Adrenal gland (tissue), 12 donors: ENCODE measurements around the gene YKT6. TPM values are rescaled to one million over a fixed set of nuclear protein-coding genes. Genes with fewer than 3 reads are reported as not detected.
A peak's percentile ranks its signal among the peaks of the same experiment; 100 is the strongest.

Experiments
- DNase-seq, 7 donors: peaks; one replicate each; pipeline ENCODE4 v3.0.0-alpha.2; 2019 to 2020
- H3K27ac ChIP-seq, 5 donors: fragments of 200-600 bp; sonication (generic) in 4 of 5; 1 replicate in 3 of 5; 2 replicates in 2 of 5; pipeline versions ENCODE4 v1.5.1 to v1.8.0; 2016 to 2020; ENCODE audit warnings: mild to moderate bottlenecking in 1 of 5
- H3K27me3 ChIP-seq: fragments of 200-600 bp; 2 replicates; pipeline ENCODE4 v1.8.0; 2021
- H3K36me3 ChIP-seq, 2 donors: fragments of 200-600 bp; replicated peaks in 1 of 2; 1 replicate in 1 of 2; 2 replicates in 1 of 2; pipeline versions ENCODE4 v1.5.1 to v1.8.0; 2018 to 2022
- H3K4me1 ChIP-seq, 2 donors: fragments of 200-600 bp; replicated peaks in 1 of 2; 1 replicate in 1 of 2; 2 replicates in 1 of 2; pipeline versions ENCODE4 v1.5.1 to v1.8.0; 2018 to 2021
- H3K4me3 ChIP-seq, 4 donors: fragments of 200-600 bp; sonication (generic) in 3 of 4; one replicate each; pipeline ENCODE4 v1.5.1; 2016 to 2018
- H3K9me3 ChIP-seq, 3 donors: fragments of 200-600 bp; sonication (generic) in 1 of 3; replicated peaks in 1 of 3; 1 replicate in 2 of 3; 2 replicates in 1 of 3; pipeline versions ENCODE4 v1.5.1 to v1.8.0; 2016 to 2021
- POLR2A ChIP-seq, 2 donors: fragments of 450-650 bp; IDR thresholded peaks; one replicate each; pipeline ENCODE4 v1.6.1; 2017; ENCODE audit warnings: antibody characterized with exemption in 2 of 2, mild to moderate bottlenecking in 2 of 2, moderate library complexity in 1 of 2
- WGBS, 4 donors: extraction: QIAGEN DNeasy Blood & Tissue Kit in 2 of 4; methylation state at CpG; one replicate each; pipeline versions ENCODE4 v1.1.5 to v1.1.7; 2013 to 2017; 5-methylcytosine and 5-hydroxymethylcytosine counted together
- intact Hi-C, 2 donors: fragments of 100-400 bp; cut with DNase I; formaldehyde crosslinking; loops; one replicate each; pipeline versions ENCODE4 v1.14.1 to v1.15.0; 2022 to 2023
- polyA plus RNA-seq, 3 donors: library from polyadenylated mRNA; stranded (reverse); fragments of 200-250 nt in 2 of 3; fragments of 350-450 nt in 1 of 3; fragmentation: Illumina TruSeq in 1 of 3; extraction: RNeasy Lipid Tissue Mini Kit (QIAGEN cat#74804) in 1 of 3; gene quantifications; one replicate each; pipeline ENCODE4 v1.2.3, GENCODE V29; 2013 to 2014
- total RNA-seq, 9 donors: library from RNA; depleted of rRNA in 4 of 9; stranded (reverse); fragments of >200 nt in 4 of 9; fragments of 120-200 nt in 1 of 9; fragmentation: NEBNext Ultra II Directional in 1 of 9; extraction: Animal tissue kit (Norgen Biotek cat#: 25700) in 1 of 9; gene quantifications; one replicate each; pipeline versions ENCODE4 v1.1.0 to v1.2.4, GENCODE V29; 2013 to 2023
- TF ChIP-seq, protein P1 (sequence below), 6 experiments: fragments of 450-650 bp in 4 of 6; fragments of 200-600 bp in 2 of 6; sonication (generic) in 1 of 6; IDR thresholded peaks; 1 replicate in 5 of 6; 2 replicates in 1 of 6; pipeline versions ENCODE4 v1.5.1 to v1.8.0; 2016 to 2021; ENCODE audit warnings: antibody characterized with exemption in 6 of 6, mild to moderate bottlenecking in 2 of 6, moderate library complexity in 1 of 6
- donor health status: healthy with polysubstance abuse.
- donor health status: Bipolar disorder and iron deficiency.
- donor health status: DM: yes; HTN: yes; CAD: no.
- donor health status: DM: no; HTN: no; CAD: no.
- donor health status: DM: no; HTN: no; CAD: no.
- donor health status: DM: yes; HTN: yes; CAD: no.

YKT6 gene
- total and polyA plus RNA-seq, 12 donors: 32.8 to 94.7 (median 53.8) TPM

DNA sequence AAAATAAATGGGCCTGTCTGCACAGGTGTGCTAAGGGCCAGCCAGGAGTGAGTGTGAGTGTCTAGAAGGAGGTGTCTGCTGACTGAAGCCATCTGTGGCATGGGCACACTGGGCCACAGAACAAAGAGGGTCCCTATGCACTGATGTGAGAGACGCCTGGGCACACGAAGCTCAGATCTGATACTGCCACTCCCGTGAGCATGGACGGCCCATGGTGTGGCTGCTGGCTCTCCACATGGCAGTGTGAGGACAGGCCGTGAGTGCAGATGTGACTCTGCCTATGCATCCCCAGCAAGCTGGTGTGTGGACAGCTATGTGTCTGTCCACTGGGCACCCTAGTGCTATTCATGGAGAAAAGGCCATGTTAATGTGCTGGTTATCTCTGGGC lies 46.8 kb upstream of the YKT6 start:
- intact Hi-C loops: no loop called here
- WGBS, 4 donors: 82 to 92% (median 87%) methylated on average over 4 to 5 of the region's 5 CpGs
- no peaks in the 10 kb centered on the region for H3K27me3 ChIP-seq
- no peaks in the 10 kb centered on the region for H3K4me1 ChIP-seq
- peak in 1 of 7 donors; percentile 5 for DNase-seq
- H3K36me3 ChIP-seq: no peaks in the 10 kb centered on the region
- no peaks in the 10 kb centered on the region for H3K9me3 ChIP-seq
- H3K27ac ChIP-seq: no peak overlapping the region
- TF ChIP-seq, protein P1, sequence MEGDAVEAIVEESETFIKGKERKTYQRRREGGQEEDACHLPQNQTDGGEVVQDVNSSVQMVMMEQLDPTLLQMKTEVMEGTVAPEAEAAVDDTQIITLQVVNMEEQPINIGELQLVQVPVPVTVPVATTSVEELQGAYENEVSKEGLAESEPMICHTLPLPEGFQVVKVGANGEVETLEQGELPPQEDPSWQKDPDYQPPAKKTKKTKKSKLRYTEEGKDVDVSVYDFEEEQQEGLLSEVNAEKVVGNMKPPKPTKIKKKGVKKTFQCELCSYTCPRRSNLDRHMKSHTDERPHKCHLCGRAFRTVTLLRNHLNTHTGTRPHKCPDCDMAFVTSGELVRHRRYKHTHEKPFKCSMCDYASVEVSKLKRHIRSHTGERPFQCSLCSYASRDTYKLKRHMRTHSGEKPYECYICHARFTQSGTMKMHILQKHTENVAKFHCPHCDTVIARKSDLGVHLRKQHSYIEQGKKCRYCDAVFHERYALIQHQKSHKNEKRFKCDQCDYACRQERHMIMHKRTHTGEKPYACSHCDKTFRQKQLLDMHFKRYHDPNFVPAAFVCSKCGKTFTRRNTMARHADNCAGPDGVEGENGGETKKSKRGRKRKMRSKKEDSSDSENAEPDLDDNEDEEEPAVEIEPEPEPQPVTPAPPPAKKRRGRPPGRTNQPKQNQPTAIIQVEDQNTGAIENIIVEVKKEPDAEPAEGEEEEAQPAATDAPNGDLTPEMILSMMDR (IDR thresholded peaks at IDR 0.05): no peak
- no peak for TF ChIP-seq POLR2A (IDR thresholded peaks at IDR 0.05)
- H3K4me3 ChIP-seq: no peak overlapping the region

DNA sequence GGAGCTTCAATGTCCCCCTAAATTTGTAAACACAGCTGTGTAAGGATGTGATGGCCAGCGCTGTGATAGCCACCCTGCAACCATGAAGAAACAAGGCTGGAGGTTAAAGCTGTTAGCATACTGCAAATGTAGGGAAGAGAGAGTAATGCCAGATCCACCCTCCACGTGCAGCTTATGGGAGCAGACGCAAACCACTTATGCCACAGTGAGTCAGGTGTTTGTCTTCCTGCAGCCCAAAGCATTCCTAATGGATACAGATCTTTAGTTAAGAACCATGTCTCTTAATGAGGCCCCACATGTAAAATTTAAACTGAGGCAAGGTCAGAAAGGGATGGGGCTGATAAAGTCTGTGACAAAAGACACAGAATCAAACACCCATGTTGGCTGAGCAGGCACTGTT lies 46.1 kb upstream of the YKT6 start:
- intact Hi-C loops: no loop called here
- Histone ChIP-seq H3K27me3 (no peaks in the 10 kb centered on the region), H3K36me3 (no peaks in the 10 kb centered on the region), H3K9me3 (no peaks in the 10 kb centered on the region), H3K4me1 (no peaks in the 10 kb centered on the region), H3K4me3 (no peak overlapping the region), H3K27ac (no peak overlapping the region)
- 70 to 92% (median 84%) methylated on average over 3 of the region's 3 CpGs for WGBS, 4 donors
- no peak for DNase-seq
- TF ChIP-seq, protein P1 (IDR thresholded peaks at IDR 0.05): no peak
- no peak for TF ChIP-seq POLR2A (IDR thresholded peaks at IDR 0.05)

DNA sequence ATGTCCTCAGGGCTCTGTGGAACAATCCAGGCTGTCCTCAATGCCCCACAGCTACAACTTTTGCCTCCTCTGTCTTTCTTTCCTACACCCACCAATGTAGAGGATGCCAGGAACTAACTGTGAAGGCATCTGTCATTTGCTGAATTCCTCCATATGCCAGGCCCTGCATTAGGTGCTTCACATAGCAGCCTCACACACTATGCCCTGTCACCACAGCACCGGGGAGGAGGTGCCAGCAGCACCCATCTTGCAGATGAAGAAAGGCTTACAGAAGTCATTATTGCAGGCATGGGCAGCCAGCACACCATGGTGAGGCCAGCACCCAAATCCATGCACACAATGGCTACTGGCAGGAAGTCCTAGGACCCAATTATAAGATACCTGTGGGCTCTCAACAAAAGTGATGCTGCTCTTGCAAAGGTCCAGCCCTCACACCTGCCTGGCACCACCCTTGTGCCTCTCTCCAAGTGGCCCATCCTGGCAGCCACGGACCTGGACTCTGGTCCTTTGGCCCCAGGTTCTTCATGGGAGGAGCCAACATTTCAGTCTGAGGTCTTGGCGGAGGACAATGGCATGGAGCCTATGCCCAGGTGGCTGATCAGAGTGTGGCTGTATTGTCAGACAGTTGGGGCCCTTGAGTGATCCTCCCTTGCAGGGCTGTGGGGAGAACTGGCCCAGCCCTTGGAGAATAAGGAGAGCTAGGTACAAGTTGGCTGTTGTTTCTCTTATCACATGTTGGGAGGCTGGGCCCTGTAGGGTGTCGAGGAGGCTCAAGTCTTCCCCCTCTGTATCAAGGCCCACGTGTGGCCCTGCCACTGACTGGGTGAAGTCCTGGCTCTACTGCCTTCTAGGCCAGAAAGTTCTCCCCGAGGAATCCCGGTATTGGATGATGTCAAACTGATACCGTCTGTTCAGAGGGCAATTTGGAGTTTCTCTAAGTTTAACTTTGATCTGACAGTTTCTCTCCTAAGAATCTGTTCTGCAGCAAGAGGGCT lies 45.3 kb upstream of the YKT6 start:
- WGBS, 4 donors: 72 to 87% (median 83%) methylated on average over 7 to 8 of the region's 8 CpGs
- no peak for TF ChIP-seq POLR2A (IDR thresholded peaks at IDR 0.05)
- TF ChIP-seq, protein P1 (IDR thresholded peaks at IDR 0.05): no peak
- no peak overlapping the region for H3K27ac ChIP-seq
- no peaks in the 10 kb centered on the region for H3K4me1 ChIP-seq
- no peaks in the 10 kb centered on the region for H3K9me3 ChIP-seq
- no peaks in the 10 kb centered on the region for H3K27me3 ChIP-seq
- intact Hi-C loops: no loop called here
- no peak overlapping the region for H3K4me3 ChIP-seq
- no peak for DNase-seq
- H3K36me3 ChIP-seq: no peaks in the 10 kb centered on the region

DNA sequence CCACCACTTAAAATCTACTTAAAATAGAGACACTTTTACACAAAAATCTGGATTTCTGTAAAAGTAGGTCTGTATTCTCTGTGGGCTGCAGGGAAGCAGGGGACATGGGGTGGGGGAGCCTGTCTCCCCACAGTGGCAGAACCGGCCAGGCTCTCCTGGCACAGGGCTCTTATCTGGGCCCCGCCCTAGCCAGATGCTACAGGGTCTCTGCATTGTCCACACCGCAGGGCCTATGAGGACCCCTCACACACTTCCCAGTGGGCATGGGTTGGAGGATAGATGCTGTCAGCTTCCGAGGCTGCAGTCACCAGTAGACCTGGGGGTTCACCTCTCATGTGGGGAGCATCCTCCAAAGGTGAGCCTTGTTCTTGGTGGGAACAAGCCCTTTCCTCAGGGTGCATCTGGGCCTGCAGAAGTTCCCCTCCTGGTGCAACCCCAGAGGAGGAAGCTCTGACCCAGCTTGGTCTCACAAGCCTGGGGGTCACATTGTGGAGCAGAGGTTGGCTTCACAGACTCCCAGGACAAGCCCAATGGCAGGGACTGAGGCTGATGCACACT lies 44.2 kb upstream of the YKT6 start:
- WGBS, 4 donors: 81 to 92% (median 86%) methylated on average over 4 of the region's 4 CpGs
- intact Hi-C loops: no loop called here
- TF ChIP-seq POLR2A (IDR thresholded peaks at IDR 0.05): no peak
- TF ChIP-seq, protein P1 (IDR thresholded peaks at IDR 0.05): no peak

More for the DNA sequence above, 44.2 kb upstream of the YKT6 start:
- Histone ChIP-seq H3K27ac (no peak overlapping the region), H3K9me3 (no peaks in the 10 kb centered on the region), H3K4me3 (no peak overlapping the region), H3K4me1 (no peaks in the 10 kb centered on the region), H3K27me3 (no peaks in the 10 kb centered on the region), H3K36me3 (no peaks in the 10 kb centered on the region)
- DNase-seq: no peak
